Activated CD8-positive, alpha-beta memory T cell treated with anti-CD3 and anti-CD28 coated beads, Interleukin-2, amount 50 U/mL, for 1 hour (primary cell): Measurements from ENCODE around the gene UBE2G1.

Experiments used
- DNase-seq: peaks from one replicate; pipeline ENCODE4 v3.0.0-alpha.2; 2020; ENCODE audit errors: extremely low read depth

UBE2G1 gene

GRCh38 chr17:4334776-4335584 lies 31.5 kb downstream of the UBE2G1 start:
- DNase-seq, result no peak

GRCh38 chr17:4334332-4334731 lies 32.1 kb downstream of the UBE2G1 start:
- DNase-seq, result no peak

DNA sequence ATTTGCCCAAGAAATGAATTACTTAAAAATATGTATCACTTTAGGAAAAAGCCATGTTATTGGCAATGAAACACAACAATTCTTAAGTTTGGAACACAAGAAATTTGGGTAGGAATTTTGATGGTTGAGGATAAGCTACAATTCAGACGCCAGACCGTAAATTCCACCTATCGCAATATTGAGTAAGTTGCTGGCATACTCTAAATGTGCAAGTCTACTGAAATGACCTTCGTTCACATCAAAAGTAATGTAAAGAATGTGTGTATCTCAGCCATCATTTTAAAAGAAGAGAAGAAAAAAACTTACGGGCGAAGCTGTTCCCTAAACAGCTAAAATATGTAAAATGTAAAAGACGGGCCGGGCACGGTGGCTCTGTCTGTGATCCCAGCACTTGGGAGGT lies 33.4 kb downstream of the UBE2G1 start:
- DNase-seq, result no peak

DNA sequence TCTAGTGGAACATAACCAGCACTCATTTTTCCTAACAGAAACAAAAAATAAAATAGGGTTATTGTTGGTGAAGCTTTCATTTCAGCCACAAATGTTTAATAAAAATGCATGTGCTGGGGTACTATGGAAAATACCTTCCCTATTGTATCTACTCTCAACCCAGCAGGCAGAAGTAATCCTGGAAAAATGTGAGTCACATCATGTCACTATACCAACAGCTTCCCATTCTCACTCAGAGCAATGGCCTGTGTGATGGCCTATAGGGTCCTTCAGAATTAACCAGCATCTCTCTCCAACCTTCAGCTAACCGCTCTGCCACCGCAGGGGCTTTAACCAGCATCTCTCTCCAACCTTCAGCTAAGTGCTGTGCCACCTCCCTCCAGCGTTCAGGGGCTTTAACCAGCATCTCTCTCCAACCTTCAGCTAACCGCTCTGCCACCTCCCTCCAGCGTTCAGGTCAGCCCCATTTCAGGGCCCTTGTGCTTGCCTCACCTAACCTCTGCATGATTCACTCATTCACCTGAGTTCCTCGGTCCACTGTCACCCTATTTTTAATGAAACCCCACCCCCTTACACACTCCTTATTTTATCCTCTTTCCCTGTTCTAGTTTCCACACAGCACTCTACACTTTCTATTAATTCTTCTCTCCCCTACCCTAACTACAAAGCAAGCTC lies 34.0 kb downstream of the UBE2G1 start:
- DNase-seq, result no peak

DNA sequence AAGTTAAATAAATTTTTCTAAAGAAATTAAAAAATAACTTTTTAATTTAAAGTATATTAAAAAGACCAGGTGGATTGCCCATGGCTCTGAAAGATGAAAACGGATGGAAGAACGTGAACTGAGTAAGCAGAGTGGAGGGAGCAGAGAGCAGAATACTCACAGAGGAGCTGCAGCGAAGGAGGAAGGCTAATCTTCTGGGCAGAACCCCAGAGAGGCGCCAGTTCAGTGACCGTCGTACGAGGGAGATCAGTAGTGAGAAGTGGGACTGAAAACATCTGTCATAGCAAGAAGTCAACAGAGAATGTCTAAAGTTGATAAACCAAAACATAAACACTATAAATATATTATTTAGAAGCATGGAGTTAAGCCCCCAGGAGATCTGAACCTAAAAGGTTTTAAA lies 34.9 kb downstream of the UBE2G1 start:
- DNase-seq, result no peak

DNA sequence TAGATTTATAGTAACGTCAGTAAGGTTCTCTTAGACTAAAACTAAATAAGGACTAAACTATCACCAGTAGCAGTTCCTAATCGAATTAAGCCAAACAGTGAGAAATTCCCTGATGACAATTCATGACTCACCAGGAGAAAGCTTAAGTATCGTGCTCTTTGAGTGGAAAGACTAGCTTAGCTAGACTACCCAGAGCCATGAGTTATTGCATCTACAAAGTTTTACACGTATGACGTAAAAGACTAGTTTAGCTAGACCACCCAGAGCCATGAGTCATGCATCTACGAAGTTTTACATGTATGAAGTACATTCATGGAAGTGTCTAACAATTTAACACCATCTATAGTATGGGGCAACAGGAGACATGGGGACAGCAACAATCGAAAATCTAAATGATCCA lies 36.6 kb downstream of the UBE2G1 start:
- no peak for DNase-seq

DNA sequence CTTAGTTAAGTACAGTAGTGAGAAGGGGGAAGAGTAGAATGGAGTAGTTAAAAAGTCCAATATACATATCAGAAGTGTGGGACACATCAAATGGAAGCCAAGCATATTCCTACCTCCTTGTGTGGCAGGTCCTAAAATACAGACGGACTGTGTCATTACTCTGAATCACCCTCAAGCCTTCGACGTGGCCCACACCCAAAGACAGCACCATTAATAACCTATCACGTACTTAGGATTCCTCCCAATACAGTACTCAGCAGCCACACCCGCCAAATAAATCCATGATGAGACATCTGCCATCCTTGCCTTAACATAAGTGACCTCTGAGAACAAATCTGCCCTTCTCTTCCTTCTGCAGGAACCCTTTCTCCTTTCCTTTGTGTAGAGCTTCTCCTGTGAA lies 38.9 kb downstream of the UBE2G1 start:
- DNase-seq, result no peak

- DNase-seq, result no peak
These were observed 39.9 kb downstream of the UBE2G1 start for GRCh38 chr17:4326608-4327007.

- no peak for DNase-seq
These were observed 40.4 kb downstream of the UBE2G1 start for GRCh38 chr17:4326112-4326511.

- no peak for DNase-seq
These were observed 42.0 kb downstream of the UBE2G1 start for GRCh38 chr17:4324463-4324862.

GRCh38 chr17:4319221-4319620 lies 47.3 kb downstream of the UBE2G1 start:
- no peak for DNase-seq

DNA sequence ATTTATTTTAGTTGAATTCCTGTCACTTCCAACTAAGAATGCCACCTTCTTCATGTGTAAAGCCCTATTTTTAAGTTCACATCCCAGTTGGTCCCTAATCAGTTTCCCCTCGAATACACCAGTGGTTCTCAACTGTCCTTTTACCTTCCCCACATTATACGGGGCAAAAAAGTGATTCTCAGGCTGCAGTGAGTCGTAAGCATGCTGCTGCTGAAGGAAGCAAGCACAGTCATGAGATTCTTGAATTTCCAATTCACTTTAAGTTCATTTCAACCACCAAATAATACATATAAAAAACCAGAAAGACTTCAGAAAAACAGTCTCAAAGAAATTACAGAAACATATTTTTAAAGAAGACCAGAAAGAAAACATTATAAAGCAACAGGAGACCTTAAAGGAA lies 47.9 kb downstream of the UBE2G1 start:
- DNase-seq, result no peak

DNA sequence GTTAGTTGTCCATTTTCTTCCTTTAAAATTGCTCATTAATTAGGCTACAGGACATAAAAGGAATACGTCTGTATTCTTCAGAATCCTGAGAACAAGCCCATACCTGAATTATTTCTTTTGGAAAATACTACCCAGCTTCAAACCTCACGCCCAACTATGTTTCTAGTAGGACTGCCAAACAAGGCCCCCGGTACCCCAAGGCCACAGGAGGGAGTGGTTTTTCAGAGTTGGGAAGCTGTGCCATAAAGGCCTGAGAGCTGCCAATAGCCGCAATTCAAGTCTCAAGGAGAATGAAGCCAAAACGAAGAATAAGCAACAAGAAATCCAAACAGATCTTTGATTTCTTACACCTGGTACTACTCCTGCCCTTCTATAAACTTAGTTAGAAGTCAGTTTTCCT lies 48.3 kb downstream of the UBE2G1 start:
- no peak for DNase-seq

DNA sequence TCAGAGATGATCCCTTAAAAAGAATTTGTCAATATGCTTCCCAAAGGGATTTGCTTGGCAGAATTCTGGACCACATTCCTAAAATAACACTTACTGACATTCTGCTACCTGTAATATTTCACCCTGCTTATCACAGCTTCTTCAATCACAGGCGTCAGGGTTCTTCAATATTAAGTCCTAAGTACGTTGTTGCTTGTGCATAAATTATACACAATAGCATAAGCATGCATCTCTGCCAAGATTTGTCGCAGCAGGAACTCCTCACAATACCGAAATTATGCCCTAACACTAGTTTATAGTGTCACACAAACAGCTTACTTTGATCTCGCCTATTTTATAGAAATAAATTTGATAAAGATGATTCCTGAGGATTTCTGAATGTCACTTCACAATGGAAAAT lies 48.9 kb downstream of the UBE2G1 start:
- no peak for DNase-seq

- no peak for DNase-seq
These were observed 49.8 kb downstream of the UBE2G1 start for GRCh38 chr17:4316648-4317047.

DNA sequence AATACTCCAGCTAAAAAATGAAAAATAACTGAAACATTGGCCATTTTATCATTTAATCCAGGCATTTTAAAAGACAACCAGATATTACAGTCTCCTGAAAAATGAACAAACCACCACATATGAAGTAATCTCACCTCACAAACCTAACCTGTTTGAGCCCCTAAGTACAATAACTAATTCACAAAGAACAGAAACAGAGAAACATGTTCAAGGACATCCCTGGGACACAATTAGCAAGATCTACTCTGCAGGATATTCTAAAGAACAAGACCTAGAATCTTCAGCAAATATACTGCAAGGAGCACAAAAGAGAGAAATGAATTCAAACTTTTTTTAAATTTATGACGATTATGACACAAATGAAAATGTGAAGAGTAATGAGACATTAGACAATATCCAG lies 51.9 kb downstream of the UBE2G1 start:
- no peak for DNase-seq

GRCh38 chr17:4314179-4314578 lies 52.3 kb downstream of the UBE2G1 start:
- no peak for DNase-seq

- no peak for DNase-seq
These were observed 53.0 kb downstream of the UBE2G1 start for GRCh38 chr17:4313221-4314114.

DNA sequence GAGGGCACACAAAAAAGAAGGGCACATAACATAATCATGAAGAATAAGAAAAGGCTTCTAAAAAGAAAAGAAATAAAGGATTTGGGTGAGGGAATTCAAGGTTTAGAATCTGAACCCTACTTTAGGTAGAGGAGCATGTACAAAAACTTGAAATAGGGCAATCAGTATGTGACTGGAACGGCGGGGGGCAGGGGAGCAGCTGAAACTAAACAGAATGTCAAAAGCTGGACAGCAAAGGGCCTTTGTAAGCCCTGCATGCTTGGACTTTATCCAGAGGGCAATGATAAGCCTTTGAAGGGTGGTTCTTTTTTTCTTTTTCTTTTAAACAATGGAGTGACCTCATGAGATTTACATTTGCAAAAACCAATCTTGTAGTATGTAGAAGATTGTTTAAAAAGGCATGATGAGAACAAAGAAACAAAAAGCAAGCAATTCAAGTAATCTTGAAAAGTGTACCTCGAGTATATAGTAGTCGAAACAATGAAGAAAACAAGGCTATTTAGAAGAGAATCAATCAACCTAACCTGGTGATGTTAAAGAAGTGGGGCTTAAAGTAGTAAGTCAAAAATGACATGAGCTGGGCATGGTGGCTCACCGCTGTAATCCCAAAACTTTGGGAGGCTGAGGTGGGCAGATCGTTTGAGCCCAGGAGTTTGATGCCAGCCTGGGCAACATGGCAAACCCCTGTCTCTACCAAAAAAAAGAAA lies 56.0 kb downstream of the UBE2G1 start:
- DNase-seq, result no peak

- no peak for DNase-seq
These were observed 56.6 kb downstream of the UBE2G1 start for GRCh38 chr17:4309897-4310296.

GRCh38 chr17:4307179-4307930 lies 59.1 kb downstream of the UBE2G1 start:
- DNase-seq, result no peak
